ENCODE results near the gene OR2AG2.

DNA sequence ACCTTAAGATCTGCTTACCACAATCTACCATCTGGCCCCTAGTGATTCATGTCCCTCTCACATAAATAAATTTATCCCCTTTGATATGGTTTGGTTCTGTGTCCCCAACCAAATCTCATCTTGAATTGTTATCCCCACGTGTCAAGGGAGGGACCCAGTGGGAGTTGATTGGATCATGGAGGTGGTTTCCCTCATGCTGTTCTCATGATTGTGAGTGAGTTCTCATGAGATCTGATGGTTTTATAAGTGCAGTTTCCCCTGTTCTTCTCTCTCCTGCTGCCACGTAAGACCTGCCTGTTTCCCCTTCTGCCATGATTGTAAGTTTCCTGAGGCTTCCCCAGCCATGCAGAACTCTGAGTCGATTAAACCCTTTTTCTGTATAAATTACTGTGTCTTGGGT, 37.2 kb downstream of the OR2AG2 start:
- no peak for TF ChIP-seq CTCF (IDR thresholded peaks at IDR 0.05)
- TF ChIP-seq POLR2A (IDR thresholded peaks at IDR 0.05), result no peak
- TF ChIP-seq POLR2AphosphoS5 (IDR thresholded peaks at IDR 0.05), result no peak
- no peak for TF ChIP-seq EP300 (IDR thresholded peaks at IDR 0.05)

All from sigmoid colon (tissue), 4 donors.